DND-41 (cell line): ENCODE data around the gene STX2.

ENCODE experiments used
- ATAC-seq: fragments of 200-7000 bp; cut with Tn5 transposase; 3 replicates; pipeline ENCODE4 v1.9.1; 2021; ENCODE audit warnings: low read depth; ENCODE audit not compliant: insufficient read depth
- DNase-seq: peaks from one replicate; pipeline ENCODE4 v3.0.0-alpha.2; 2020
- H2AFZ ChIP-seq: 2 replicates; pipeline ENCODE4 v1.6.0; 2012; ENCODE audit warnings: low read depth, low read length
- H3K27ac ChIP-seq: 2 replicates; pipeline ENCODE4 v1.5.1; 2012; ENCODE audit warnings: low read length, inconsistent platforms
- H3K27me3 ChIP-seq: fragments of 200-600 bp; sonication (generic); 2 replicates; pipeline ENCODE4 v1.6.0; 2012; ENCODE audit warnings: low read length, mild to moderate bottlenecking, inconsistent platforms; ENCODE audit not compliant: insufficient read depth, poor library complexity
- H3K36me3 ChIP-seq: 2 replicates; pipeline ENCODE4 v1.5.1; 2012; ENCODE audit warnings: low read length, inconsistent platforms; ENCODE audit not compliant: insufficient read depth
- H3K4me1 ChIP-seq: 2 replicates; pipeline ENCODE4 v1.5.1; 2012; ENCODE audit warnings: mild to moderate bottlenecking, low read length; ENCODE audit not compliant: insufficient read depth
- H3K4me2 ChIP-seq: 2 replicates; pipeline ENCODE4 v1.6.0; 2012; ENCODE audit warnings: mild to moderate bottlenecking, moderate library complexity, low read length, inconsistent platforms; ENCODE audit not compliant: insufficient read depth
- H3K4me3 ChIP-seq, 2 experiments: fragments of 200-600 bp in 1 of 2; shearing (Covaris generic) in 1 of 2; 2 replicates each; pipeline ENCODE4 v1.5.1; 2012 to 2016; ENCODE audit warnings: inconsistent platforms in 2 of 2, low read length in 2 of 2, mild to moderate bottlenecking in 2 of 2, low read depth in 1 of 2, moderate library complexity in 1 of 2
- H3K79me2 ChIP-seq: 2 replicates; pipeline ENCODE4 v1.6.0; 2012; ENCODE audit warnings: low read length, inconsistent platforms; ENCODE audit not compliant: insufficient read depth
- H3K9ac ChIP-seq: 2 replicates; pipeline ENCODE4 v1.6.0; 2012; ENCODE audit warnings: low read depth, mild to moderate bottlenecking, inconsistent platforms, low read length, moderate library complexity
- H3K9me3 ChIP-seq: 2 replicates; pipeline ENCODE4 v1.5.1; 2012; ENCODE audit warnings: low read length, moderate library complexity, mild to moderate bottlenecking, inconsistent platforms; ENCODE audit not compliant: insufficient read depth, severe bottlenecking
- H4K20me1 ChIP-seq: 2 replicates; pipeline ENCODE4 v1.6.0; 2012; ENCODE audit warnings: low read length; ENCODE audit not compliant: insufficient read depth
- EZH2 ChIP-seq: IDR thresholded peaks from 3 replicates; pipeline ENCODE4 v1.6.1; 2012; ENCODE audit warnings: borderline replicate concordance, low read depth, mild to moderate bottlenecking, moderate library complexity, low read length, inconsistent platforms; ENCODE audit not compliant: severe bottlenecking
- TF ChIP-seq, protein P1 (sequence below): IDR thresholded peaks from 2 replicates; pipeline ENCODE4 v1.5.1; 2012; ENCODE audit warnings: borderline replicate concordance, low read length, moderate library complexity, mild to moderate bottlenecking; ENCODE audit not compliant: poor library complexity, severe bottlenecking; ENCODE audit errors: extremely low read depth

The STX2 gene

DNA sequence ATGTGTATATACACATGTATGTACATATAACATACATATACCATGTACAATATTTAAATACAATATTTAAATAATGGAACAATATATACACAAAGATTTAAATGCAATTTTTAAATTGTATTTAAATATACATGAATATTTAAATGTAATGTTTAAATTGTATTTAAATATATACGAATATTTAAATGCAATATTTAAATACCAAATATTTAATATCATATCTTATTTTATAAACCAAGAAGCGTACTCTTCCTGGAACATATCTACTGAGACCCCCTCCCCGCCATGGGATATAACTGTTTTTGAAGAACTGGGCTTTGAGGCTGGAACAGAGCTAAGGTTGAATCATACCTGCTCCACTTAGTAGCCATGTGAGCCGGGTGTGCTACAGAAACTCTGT lies 93.1 kb downstream of the STX2 start:
- Histone ChIP-seq H3K27ac (no peak overlapping the region), H3K36me3 (no peaks in the 10 kb centered on the region), H2AFZ (no peak overlapping the region), H3K4me2 (no peak overlapping the region), H3K9me3 (no peaks in the 10 kb centered on the region), H3K79me2 (no peaks in the 10 kb centered on the region), H4K20me1 (no peaks in the 10 kb centered on the region), H3K4me3 (no peak overlapping the region), H3K4me1 (peaks cover 7% of the 10 kb centered on the region), H3K9ac (no peak overlapping the region), H3K27me3 (no peaks in the 10 kb centered on the region)
- TF ChIP-seq, protein P1, sequence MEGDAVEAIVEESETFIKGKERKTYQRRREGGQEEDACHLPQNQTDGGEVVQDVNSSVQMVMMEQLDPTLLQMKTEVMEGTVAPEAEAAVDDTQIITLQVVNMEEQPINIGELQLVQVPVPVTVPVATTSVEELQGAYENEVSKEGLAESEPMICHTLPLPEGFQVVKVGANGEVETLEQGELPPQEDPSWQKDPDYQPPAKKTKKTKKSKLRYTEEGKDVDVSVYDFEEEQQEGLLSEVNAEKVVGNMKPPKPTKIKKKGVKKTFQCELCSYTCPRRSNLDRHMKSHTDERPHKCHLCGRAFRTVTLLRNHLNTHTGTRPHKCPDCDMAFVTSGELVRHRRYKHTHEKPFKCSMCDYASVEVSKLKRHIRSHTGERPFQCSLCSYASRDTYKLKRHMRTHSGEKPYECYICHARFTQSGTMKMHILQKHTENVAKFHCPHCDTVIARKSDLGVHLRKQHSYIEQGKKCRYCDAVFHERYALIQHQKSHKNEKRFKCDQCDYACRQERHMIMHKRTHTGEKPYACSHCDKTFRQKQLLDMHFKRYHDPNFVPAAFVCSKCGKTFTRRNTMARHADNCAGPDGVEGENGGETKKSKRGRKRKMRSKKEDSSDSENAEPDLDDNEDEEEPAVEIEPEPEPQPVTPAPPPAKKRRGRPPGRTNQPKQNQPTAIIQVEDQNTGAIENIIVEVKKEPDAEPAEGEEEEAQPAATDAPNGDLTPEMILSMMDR: no peak
- no peak for TF ChIP-seq EZH2
- ATAC-seq (no peak), DNase-seq (no peak)

DNA sequence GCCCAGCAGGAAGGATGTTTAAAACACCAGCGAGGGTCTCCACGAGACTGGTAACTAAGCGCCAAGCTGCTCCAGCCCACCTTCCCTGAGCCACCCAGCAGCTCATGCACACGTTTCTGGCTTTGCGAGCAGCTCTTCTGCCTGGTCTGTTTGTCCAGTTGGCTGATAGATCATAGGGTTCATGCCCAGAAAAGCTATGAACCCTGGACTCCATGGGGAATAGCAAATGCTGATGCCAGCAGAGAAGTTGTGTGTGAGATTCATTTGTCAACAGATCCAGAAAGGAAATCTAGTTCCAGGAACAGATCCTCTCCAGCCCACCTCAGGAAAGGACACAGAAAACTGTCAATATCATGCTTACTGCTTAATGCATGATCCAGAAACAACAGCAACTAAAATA lies 94.8 kb downstream of the STX2 start:
- no peaks in the 10 kb centered on the region for H3K27me3 ChIP-seq
- no peak overlapping the region for H2AFZ ChIP-seq
- no peaks in the 10 kb centered on the region for H4K20me1 ChIP-seq
- no peak overlapping the region for H3K4me3 ChIP-seq
- DNase-seq (no peak), ATAC-seq (no peak)
- H3K4me2 ChIP-seq: no peak overlapping the region
- H3K27ac ChIP-seq: no peak overlapping the region
- no peaks in the 10 kb centered on the region for H3K79me2 ChIP-seq
- H3K9me3 ChIP-seq: no peaks in the 10 kb centered on the region
- peaks cover 7% of the 10 kb centered on the region for H3K4me1 ChIP-seq
- TF ChIP-seq, protein P1: no peak
- TF ChIP-seq EZH2: no peak
- no peaks in the 10 kb centered on the region for H3K36me3 ChIP-seq
- H3K9ac ChIP-seq: no peak overlapping the region

DNA sequence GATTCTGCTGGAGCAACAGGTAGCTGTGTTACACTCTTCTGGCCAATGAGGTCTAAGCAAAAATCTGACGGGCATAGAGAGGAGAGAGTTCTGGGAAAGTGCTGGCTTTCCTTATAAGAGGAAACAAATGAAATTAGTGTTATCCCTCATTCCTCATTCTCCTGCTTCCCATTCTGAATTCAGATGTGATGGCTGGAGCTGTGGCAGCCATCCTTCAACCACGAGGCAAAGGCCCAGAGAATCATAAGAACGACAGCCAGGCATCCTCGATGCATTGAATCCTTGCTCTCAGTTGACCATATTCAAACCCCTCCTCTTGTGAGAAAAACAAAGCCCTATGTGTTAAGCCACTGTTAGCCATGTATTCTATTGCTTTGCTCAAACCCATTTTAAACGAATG lies 95.4 kb downstream of the STX2 start:
- H3K27ac ChIP-seq: no peak overlapping the region
- no peaks in the 10 kb centered on the region for H3K27me3 ChIP-seq
- peaks cover 7% of the 10 kb centered on the region for H3K4me1 ChIP-seq
- H4K20me1 ChIP-seq: no peaks in the 10 kb centered on the region
- no peak overlapping the region for H2AFZ ChIP-seq
- ATAC-seq (no peak), DNase-seq (no peak)
- no peak overlapping the region for H3K4me2 ChIP-seq
- no peaks in the 10 kb centered on the region for H3K79me2 ChIP-seq
- H3K36me3 ChIP-seq: no peaks in the 10 kb centered on the region
- H3K9me3 ChIP-seq: no peaks in the 10 kb centered on the region
- H3K9ac ChIP-seq: no peak overlapping the region
- TF ChIP-seq, protein P1: no peak
- no peak for TF ChIP-seq EZH2
- no peak overlapping the region for H3K4me3 ChIP-seq

DNA sequence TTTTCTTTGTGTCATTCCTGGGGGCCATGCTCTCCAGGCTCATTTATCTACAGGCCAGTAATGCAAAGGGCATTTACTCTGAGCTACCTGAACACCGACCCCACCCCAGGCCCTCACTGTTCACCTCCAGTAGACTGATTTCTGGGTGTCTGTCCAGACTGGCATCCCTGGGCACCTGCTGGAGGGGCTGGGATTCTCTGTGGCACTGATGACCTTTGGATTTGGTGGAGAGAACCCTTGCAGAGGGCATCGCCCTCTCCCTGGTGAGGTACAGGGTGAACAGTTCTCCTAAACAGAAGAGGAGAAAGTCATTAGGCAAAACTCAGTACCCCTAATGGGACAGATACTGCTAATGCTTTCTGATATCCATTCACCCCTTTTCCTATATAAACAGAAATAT lies 95.9 kb downstream of the STX2 start:
- Histone ChIP-seq H3K4me2 (no peak overlapping the region), H3K4me1 (peaks cover 6% of the 10 kb centered on the region), H3K9me3 (no peaks in the 10 kb centered on the region), H2AFZ (no peak overlapping the region), H3K9ac (no peak overlapping the region), H3K4me3 (no peak overlapping the region), H3K27ac (no peak overlapping the region), H3K79me2 (no peaks in the 10 kb centered on the region), H3K36me3 (no peaks in the 10 kb centered on the region), H3K27me3 (no peaks in the 10 kb centered on the region), H4K20me1 (no peaks in the 10 kb centered on the region)
- TF ChIP-seq, protein P1: no peak
- no peak for TF ChIP-seq EZH2
- ATAC-seq: no peak
- DNase-seq: no peak
